NCI-H1092 treated with DMSO at 0.1 percent for 48 hours (cell line): Measurements from ENCODE around the gene KIF2C.
"Not testable (repeated sequence)": the region's sequence is repeated elsewhere in the genome, so short reads cannot be mapped to it uniquely, and the experiment has no call there.

Experiments used
- DNase-seq: peaks from one replicate; lab custom pipeline; 2025; lab: John Stamatoyannopoulos, UW

KIF2C gene

DNA sequence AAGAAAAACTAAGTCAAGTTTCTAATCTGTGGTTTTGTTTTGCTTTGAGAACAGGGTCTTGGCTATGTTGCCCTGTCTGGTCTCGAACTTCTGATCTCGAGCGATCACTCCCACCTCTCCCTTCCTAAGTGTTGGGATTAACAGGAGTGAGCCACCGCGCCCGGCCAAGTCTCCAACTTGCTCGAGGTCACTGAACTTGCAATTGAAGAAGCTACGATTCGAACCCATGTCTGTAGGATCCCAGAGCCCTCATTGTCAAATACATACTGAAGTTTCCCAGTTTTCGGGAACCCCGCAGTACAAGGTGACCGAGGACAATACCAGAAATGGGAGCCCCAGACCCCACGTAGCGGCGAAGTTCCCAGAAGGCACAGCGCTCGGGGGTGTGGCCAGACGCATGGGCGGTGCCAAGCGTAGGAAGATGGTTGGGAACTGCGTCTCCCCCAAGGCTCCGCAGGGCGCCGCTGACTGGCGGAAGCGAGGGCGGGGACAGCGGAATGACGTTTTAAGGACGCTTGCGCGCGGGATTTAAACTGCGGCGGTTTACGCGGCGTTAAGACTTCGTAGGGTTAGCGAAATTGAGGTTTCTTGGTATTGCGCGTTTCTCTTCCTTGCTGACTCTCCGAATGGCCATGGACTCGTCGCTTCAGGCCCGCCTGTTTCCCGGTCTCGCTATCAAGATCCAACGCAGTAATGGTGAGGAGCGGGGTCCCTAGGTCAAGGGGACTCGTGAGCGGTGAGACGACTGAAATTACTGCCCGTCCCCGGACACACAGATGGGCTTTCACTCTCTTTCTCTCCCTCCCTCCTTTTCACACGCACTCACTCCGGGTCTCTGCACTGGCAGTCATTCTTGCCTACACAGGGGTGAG is at the start of gene KIF2C:
Gene KIF2C (plus strand): TSS at position 531 of the 872 bp plus-strand sequence. CDS start 96 bp downstream, at position 627.
- DNase-seq = peak; percentile 99

DNA sequence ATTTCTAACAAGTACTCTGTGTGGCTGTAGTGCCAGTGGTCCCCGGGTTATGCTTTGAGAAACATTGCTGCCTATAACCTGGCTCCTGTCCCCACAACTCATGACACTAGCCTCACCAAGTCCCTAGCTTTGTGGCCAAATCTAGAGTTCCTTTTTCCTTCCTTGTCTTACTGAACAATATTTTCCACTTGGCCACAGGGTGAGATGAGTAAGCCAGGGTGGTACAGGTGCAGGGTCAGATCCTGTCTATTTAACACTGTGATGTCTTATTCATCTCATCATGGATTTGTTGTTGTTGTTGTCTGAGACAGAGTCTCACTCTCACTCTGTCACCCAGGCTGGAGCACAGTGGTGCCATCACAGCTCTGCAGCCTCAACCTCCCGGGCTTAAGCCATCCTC is 46.5 kb upstream of the KIF2C start:
- DNase-seq = no peak

DNA sequence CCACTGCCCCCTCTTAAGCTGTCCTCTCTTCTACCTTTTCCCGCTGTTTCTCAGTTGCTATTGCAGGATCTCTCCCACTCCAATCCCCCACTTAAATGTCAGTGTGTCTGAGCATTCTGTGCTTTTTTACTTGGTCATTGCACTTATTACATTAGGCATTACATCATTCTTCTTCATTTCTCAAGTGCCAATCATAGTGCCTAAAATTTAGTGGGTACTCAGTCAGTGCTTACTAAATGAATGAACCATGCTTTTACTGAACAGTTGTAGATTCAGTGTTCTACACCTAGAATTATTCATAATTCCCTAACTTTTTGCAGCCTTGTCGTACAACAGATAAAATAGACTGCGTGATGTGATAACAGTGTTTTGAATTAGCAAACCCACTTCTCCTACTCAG is 45.7 kb upstream of the KIF2C start:
- DNase-seq = no peak

DNA sequence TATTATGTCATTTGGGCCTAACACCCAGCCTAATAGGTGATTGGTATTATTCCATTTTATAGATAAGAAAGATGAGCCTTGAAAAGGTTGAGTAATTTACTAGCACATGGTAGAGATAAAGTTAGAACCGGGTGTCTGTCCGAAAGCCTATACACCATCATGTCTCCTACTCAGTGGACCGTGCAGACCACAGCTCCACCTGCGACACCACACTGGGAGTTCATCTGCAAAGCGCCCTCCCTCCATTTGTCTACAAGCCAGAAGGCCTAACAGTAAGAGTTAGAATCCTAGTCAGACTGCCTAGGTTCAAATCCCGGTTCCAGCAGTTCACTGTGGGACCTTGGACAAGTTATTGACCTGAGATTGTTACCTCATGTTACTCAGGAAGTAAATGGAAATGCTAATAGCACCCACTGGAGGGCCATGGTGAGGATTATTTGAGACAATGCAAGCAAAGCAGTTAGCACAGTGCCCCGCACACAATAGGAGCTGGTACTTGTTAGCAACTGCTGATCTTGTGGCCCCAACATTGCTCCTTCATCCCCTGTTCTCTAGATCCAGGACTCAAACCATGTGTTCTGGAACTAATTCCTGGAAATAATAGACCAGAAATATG is 44.7 kb upstream of the KIF2C start:
- DNase-seq = no peak

DNA sequence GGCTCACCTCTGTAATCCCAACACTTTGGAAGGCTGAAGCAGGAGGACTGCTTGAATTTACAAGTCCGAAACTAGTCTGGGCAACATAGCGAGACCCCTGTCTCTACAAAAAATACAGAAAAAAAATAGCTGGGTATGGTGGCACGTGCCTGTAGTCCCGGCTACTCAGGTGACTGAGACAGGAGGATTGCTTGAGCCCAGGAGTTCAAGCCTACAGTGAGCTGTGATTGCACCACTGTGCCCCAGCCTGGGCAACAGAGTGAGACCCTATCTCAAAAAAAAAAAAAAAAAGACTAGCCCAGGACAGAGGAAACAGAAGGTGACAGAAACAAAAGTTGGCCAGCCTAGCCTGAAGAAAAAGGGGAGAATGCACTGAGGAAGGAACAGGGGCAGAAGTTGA is 44.0 kb upstream of the KIF2C start:
- no peak for DNase-seq

DNA sequence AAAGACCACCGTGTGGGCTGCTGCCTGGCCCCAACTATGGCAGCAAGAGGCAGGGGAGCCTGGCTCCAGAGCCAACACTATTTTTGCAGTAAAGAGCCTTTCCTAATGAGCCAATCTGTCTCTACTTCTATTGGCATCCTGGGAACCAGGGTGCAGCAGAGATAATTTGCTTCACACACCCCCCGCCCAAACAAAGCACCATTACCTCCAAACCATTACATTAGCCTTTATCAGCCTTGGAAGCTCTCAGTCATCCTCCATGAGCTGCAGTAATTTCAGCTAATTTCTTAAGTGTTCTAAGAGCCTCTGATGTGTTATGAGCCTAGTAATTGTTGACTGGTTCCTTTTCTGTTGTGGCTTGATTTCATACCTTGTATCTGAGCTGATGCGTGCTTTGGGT is 43.5 kb upstream of the KIF2C start:
- no peak for DNase-seq

DNA sequence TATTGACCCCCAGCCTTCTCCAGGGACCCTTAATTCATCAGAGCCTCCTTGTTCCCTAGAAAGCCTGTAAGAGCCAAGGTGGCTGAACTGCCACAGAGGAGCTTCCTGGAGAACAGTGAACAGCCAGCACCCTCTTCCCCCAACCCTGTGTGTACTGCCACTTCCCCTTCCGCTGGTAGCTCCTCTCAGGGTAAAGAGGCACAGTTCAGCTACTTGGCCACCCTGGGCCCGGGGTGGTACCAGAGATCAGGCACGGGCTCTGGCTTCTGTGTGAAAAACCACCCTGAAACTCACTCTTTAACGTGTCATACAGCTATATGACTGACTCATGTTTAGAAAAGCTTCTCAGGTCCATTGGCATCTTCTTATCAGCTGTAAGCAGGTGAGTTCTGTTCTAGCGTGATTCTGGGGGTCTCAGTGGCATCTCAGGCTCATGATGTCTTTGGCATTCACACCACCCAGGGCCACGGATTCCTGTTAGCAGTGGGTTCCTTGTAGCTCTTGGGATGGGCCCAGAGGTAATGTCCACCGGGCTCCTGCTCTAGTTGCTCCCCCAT is 42.8 kb upstream of the KIF2C start:
- no peak for DNase-seq

DNA sequence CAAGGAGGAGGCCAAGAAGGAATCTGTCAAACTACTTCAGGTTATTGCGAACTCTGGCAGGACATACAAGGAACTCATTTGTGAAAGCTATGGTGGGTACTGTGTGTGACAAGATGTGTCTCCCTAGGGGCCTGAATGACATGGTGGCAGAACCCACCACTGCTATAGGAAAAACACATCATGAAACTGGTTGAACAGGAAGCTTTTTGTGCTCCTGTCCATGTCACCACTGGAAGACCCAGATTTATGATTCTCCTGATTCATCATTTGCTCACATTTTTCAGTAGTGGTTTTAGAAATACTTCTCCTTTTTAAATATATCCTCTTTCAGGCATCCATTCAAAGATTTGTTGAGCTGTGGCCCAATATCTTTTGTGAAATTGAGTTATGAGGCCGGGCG is 41.5 kb upstream of the KIF2C start:
- no peak for DNase-seq

DNA sequence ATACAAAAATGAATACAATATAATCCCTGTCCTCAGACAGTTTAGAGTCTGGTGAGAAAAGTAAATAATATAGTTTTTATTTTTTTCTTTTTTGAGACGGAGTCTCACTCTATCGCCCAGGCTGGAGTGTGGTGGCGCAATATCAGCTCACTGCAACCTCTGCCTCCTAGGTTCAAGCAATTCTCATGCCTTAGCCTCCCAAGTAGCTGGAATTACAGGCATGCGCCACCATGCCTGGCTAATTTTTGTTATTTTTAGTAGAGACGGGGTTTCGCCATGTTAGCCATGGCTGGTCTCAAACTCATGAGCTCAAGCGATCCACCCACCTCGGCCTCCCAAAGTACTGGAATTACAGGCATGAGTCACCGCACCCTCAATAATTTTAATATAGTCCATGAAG is 40.3 kb upstream of the KIF2C start:
- DNase-seq = not testable (repeated sequence)

DNA sequence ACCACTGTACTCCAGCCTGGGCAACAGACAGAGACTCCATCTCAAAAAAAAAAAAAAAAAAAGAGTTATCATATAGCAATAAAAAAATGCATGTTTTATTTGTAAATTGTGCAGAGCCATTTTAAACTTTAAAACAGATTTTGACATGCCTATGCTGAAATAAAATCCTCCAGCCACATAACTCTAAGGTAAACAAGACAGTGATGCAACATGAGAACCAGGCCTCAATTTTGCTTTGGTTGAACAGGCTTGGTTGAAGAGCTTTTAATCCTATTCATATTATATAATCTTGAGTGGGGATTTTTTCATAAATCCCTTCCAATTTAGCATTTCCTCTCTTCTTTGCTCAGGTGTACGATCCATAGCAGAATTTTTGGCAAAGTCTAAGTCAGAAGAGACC is 39.1 kb upstream of the KIF2C start:
- DNase-seq = no peak

DNA sequence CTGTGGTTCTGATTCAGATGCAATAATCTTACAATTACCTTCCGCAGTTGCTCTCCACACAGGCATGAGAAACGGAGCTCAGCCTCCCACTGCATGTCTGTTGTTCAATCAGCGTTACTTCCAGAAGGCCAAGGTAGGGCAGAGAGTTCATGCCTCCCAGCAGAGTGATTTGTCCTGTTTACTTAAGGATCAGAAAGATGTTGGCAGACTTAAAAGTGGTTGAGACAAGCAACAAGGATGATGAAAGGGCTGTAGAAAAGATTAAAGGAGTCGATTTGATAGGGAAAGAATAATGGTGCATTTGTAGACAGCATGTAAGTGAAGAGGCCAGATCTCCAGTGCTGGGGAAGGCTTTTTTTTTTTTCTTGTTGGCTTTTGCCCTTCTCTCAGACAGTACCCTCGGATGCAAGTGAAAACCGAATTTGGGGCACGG is 38.5 kb upstream of the KIF2C start:
- DNase-seq = no peak

DNA sequence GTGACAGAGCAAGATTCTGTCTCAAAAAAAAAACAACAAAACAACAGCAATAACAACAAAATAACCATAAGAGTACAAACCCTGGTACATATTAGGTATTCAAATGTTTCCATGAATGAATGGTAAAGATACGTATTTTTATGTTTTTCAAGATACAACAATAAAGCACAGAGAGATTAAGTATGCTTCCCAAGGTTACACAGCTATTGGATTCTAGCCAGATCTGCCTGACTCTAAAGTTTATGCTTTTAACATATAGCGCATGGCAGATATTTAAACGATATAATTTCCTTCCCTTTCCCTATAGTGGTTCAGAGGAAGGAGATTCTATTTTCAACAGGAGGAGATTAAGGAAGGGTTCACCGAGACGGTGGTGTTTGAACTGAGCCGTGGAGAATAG is 34.2 kb upstream of the KIF2C start:
- no peak for DNase-seq

DNA sequence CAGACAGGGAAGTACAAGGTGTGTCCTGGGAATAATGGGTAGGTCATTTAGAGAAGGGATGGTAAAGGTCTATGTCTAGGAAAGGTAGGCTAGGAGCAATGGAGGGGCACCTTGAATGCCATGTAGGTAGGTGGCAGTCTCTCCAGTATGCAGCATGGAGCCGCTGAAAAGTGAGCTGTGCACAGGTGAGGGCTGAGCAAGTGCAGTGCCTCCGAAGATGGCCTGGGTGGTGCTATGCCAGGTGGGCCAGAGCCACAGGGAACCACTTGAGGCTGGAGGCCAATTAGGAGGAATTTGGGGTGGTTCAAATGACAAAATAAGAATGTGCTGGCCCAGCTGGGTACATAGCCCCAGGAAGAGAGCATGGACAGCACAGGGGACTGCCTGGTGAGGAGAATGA is 33.7 kb upstream of the KIF2C start:
- no peak for DNase-seq

DNA sequence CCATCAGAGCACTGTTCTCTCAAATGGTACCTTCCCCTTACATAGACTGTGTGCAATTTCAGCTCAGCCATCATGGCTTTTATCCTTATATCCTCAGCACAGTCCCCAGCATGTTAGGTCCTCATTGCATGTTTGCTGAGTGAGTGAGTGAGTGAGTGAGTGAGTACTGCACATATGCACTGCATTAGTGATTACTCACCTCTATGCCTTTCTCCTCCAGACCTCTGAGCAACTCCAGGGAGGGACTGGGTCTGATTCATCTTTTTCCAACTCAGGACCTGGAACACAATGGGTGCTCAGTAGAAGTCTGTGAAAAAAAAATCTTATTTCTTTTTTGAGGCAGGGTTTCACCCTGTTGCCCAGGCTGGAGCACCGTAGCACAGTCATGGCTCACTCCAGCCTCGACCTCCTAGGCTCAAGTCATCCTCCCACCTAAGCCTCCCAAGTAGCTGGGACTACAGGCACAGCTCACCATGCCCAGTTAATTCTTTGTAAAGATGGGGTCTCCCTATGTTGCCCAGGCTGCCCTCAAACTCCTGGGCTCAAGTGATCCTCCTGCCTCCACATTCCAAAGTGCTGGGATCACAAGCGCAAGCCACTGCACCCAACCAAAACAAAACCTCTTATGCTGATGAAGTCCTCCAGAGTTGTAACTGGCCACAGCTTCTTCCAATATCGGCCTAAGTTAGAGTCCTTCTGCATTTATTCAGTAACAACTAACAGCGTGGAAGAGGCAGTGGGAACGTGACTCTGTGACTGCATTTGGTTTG is 32.3 kb upstream of the KIF2C start:
- DNase-seq = no peak

DNA sequence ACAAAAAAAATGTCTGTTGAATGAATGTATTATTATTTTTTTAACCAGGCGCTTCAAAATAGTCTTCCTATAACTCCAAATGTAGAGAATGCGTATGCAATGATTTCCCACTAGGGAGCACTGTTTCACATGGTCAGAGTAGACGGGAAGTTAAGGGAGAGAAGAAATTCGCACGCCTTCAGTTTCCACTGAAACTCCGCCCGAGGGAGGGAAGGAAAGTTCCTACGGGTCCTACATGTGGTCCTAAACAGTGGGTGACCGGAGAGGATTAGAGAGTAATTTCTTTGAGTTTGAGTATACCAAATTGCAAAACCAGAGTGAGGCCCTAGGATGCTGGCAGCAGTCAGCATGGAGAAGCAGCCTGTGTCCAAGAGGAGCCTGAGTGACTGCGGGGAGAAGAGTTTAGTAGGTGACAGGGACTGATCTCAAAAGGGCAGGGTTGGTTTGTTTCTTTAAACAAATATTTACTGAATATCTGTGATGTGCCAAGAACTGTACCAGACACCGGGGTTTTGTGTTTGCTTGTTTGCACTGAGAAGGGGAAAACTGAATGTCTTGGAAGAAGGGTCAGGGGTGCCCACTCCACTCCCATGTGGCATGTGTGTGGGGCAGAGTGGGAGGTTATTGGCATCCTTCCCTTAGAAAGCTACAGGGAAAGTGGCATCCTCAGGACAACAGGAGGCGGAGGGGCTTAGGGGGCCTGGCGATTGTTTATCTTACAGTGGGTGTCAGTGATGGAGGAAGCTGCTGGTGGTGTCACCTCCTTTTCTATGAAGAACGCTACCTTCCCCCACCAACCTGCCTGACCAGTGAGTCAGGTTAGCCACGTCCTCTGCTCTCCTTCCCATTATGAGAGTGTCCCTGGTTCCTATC is 31.4 kb upstream of the KIF2C start:
- DNase-seq = no peak

DNA sequence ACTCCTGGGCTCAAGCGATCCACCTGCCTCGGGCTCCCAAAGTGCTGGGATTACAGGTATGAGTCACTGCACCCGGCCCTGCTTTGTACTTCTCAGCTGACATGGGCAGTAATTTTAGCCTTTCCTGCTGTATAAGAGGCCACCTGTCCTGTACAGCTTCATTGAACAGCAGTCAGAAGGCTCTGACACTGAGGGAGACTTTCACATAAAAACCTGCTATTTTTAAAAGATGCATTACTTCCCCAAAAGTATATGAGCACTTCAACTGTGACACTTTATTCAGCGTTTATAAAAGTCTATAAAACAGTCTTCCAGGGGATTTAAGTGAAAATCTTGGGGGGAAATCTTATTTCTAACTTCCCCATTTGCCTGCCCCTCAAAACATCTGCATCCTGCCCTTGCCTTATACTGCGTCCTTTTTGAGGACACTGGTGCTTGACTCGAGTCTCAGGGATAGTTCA is 26.3 kb upstream of the KIF2C start:
- no peak for DNase-seq

DNA sequence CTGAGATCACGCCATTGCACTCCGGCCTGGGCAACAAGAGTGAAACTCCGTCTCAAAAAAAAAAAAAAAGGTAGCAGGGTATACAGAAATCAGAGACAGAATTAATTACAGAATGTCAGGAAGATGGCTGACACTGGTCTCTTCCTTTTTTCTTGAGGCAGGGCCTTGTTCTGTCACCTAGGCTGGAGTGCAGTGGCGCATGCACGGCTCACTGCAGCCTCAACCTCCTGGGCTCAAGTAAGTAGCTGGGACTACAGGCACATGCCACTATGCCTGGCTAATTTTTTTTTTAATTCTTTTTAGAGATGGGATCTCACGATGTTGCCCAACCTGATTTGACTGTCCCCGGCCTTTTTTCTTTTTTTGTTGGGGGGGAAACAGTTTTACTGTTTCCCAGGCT is 25.1 kb upstream of the KIF2C start:
- no peak for DNase-seq

DNA sequence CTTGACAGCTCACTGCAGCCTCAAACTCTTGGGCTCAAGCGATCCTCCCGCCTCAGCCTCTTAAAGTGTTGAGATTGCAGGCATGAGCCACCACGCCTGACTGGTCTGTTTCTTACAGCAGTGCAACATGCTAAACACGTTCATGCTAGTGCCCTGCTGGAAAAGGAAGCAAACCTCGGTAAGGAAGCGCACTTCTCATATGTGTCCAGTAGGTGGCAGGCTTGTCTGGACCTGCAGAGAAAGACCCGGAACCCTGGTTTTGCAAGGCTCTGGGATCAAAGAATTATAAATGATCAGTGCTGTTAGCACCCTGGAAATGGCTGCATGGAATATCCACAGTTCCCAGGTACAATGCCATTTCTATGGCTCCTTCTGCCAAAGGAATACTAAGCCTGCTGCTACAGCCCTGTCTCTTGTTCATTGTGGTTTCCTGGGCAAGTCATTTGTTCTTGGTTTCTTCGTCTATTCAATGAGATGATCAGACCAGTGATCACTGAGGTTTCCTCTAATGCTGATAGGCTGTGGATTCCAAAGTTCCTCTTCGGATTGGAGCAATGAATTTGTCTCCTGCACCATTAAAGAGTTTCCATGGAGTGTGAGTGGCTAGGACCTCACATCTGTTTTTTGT is 24.6 kb upstream of the KIF2C start:
- DNase-seq = peak; percentile 70

DNA sequence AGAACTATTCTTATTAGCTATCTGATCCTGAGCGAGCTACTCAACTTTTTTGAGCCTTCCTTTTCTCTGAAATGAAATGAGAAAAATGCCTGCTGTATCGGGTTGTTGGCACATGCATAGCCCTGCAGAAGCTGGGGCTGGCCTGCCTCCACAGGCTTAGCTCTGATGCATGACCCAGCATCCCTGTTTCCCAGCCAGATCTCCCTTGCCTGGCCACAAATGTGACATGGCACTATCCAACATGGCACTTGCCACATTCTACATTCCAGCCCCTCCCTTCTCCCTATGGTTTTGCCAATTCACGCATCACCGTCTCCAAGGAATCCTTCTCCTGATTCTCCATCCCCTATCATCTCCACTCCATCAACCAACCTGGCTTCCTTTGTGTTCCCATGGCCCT is 22.5 kb upstream of the KIF2C start:
- no peak for DNase-seq

DNA sequence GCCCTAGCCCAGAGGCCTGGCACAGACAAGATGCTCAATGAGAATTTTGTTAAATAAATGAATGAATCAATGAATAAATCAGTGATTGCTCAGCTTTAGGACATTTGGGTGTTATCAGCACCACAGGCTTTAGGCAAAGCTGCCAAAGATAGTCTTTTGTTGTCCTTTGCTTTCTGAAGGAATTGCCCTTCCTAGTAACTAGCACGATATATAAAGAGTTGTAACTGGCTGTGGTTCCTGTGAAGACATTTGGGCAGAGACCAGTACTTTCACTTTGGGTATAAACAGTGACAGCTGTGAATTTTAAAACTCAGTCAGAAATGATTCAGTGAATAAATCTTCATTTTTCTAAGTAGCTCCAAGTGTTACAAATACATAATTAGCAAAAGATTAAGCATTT is 22.0 kb upstream of the KIF2C start:
- no peak for DNase-seq

DNA sequence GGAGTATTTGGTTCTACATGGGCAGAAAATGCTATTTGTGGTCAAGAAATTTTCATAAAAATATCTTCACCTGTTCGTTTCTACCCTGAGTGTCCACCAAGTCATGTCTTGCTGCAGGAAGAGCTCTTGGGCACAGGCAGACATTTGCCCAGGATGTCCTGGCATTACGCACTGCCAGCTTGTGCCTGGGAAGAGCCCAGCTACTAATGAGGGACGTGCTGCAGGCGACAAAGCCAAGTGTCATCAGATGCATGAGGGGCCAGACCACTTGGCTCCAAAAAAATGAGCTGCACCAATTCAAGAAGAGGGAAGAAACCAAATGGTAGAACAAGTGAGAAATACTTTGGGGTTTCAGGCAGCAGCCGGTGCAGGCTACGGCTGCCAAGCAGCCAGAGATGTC is 21.5 kb upstream of the KIF2C start:
- DNase-seq = no peak
